OCI-LY7 (cell line): ENCODE results near the gene DGKH. TPM values are rescaled to one million over a fixed set of nuclear protein-coding genes. Genes with fewer than 3 reads are reported as not detected.

Source experiments
- BruUV-seq: library from RNA; stranded (reverse); fragments of 400-500 nt; replicated peaks from 2 replicates; lab custom pipeline; 2021; lab: Mats Ljungman, UMichigan
- CTCF ChIA-PET: fragments of 300-600 bp; sonication (Branson Sonifier 250); formaldehyde crosslinking; loops from one replicate; lab custom pipeline; 2022; ENCODE audit warnings: antibody characterized with exemption; ENCODE audit not compliant: unreplicated experiment; lab: Charles Lee
- POLR2A ChIA-PET: fragments of 300-600 bp; sonication (Branson Sonifier 250); formaldehyde crosslinking; loops from one replicate; lab custom pipeline; 2022; ENCODE audit warnings: antibody characterized with exemption; lab: Charles Lee
- DNase-seq: peaks from one replicate; pipeline ENCODE4 v3.0.0-alpha.2; 2015; ENCODE audit warnings: low spot score
- H2AFZ ChIP-seq: fragments of 200-600 bp; sonication (generic), shearing (Covaris generic); 2 replicates; pipeline ENCODE4 v1.6.1; 2014; ENCODE audit warnings: mild to moderate bottlenecking, antibody characterized with exemption, low read length, moderate library complexity
- H3K27ac ChIP-seq: fragments of 200-600 bp; sonication (generic); 2 replicates; pipeline ENCODE4 v1.5.1; 2014; ENCODE audit warnings: mixed run types, low read depth, mild to moderate bottlenecking, moderate library complexity, low read length, inconsistent platforms; ENCODE audit not compliant: poor library complexity, severe bottlenecking
- H3K36me3 ChIP-seq: fragments of 200-600 bp; sonication (generic); 2 replicates; pipeline ENCODE4 v1.6.1; 2014; ENCODE audit warnings: mild to moderate bottlenecking, antibody characterized with exemption, low read length, moderate library complexity, mixed read lengths; ENCODE audit not compliant: insufficient read depth
- H3K4me1 ChIP-seq: fragments of 200-600 bp; sonication (generic); 2 replicates; pipeline ENCODE4 v1.5.1; 2014; ENCODE audit warnings: mild to moderate bottlenecking, low read length; ENCODE audit not compliant: insufficient read depth, poor library complexity, severe bottlenecking
- H3K4me2 ChIP-seq: fragments of 200-600 bp; sonication (generic); 2 replicates; pipeline ENCODE4 v1.6.1; 2014; ENCODE audit warnings: mild to moderate bottlenecking, low read length
- H3K4me3 ChIP-seq: fragments of 200-600 bp; sonication (generic); 2 replicates; pipeline ENCODE4 v1.5.1; 2014; ENCODE audit warnings: mild to moderate bottlenecking, low read depth, low read length; ENCODE audit not compliant: poor library complexity, severe bottlenecking
- H3K79me2 ChIP-seq: fragments of 200-600 bp; sonication (generic); 2 replicates; pipeline ENCODE4 v1.6.1; 2016; ENCODE audit warnings: low read depth, mild to moderate bottlenecking, low read length, moderate library complexity, mixed read lengths; ENCODE audit not compliant: insufficient read depth
- H3K9me2 ChIP-seq: fragments of 200-600 bp; sonication (generic); 2 replicates; pipeline ENCODE4 v1.6.1; 2016; ENCODE audit warnings: mild to moderate bottlenecking, low read length, mixed read lengths; ENCODE audit not compliant: insufficient read depth
- H3K9me3 ChIP-seq: fragments of 200-600 bp; sonication (generic); 2 replicates; pipeline ENCODE4 v1.6.1; 2014; ENCODE audit warnings: mild to moderate bottlenecking, mixed run types, low read length, mixed read lengths
- H4K20me1 ChIP-seq: fragments of 200-600 bp; sonication (generic); 2 replicates; pipeline ENCODE4 v1.6.1; 2014; ENCODE audit warnings: mild to moderate bottlenecking, antibody characterized with exemption, low read length, moderate library complexity, mixed read lengths; ENCODE audit not compliant: insufficient read depth
- CTCF ChIP-seq: fragments of 200-600 bp; sonication (generic); conservative IDR thresholded peaks from 2 replicates; pipeline ENCODE4 v1.5.1; 2014; ENCODE audit warnings: mild to moderate bottlenecking, antibody characterized with exemption, low read length, moderate library complexity, mixed read lengths
- EZH2phosphoT487 ChIP-seq: fragments of 200-600 bp; sonication (generic); IDR thresholded peaks from 2 replicates; pipeline ENCODE4 v1.6.1; 2018; ENCODE audit warnings: low read depth, borderline replicate concordance, mild to moderate bottlenecking, mixed run types, antibody characterized with exemption, low read length, moderate library complexity, mixed read lengths
- intact Hi-C: fragments of 100-400 bp; cut with micrococcal nuclease; formaldehyde crosslinking; loops from one replicate; pipeline ENCODE4 v1.10.0; 2022; ENCODE audit not compliant: unreplicated experiment
- total RNA-seq, 2 experiments: library from RNA; depleted of rRNA in 1 of 2; stranded (reverse); fragments of >200 nt in 1 of 2; shearing (Covaris generic) in 1 of 2; gene quantifications; 2 replicates each; pipeline ENCODE4 v1.2.3, GENCODE V29; 2014 to 2022

DGKH gene
- total RNA-seq, 2 experiments from 2014 or later: 6.2 to 16.1 TPM

GRCh38 chr13:42189061-42189460, 140.6 kb downstream of the DGKH start:
- no peaks in the 10 kb centered on the region for H3K9me2 ChIP-seq
- H3K9me3 ChIP-seq: no peaks in the 10 kb centered on the region
- H4K20me1 ChIP-seq: no peaks in the 10 kb centered on the region
- DNase-seq: no peak
- no peak overlapping the region for H3K4me3 ChIP-seq
- H3K4me1 ChIP-seq: no peaks in the 10 kb centered on the region
- TF ChIP-seq CTCF: no peak
- intact Hi-C loops: no loop called here
- ChIA-PET CTCF (no interaction called here), POLR2A (interaction anchor here (0.6 to 2.1 kb wide), 5 partner anchors 15 to 410 kb away, joined by 3 to 5 read pairs (median 3); no protein-coding TSS in a partner anchor)
- BruUV-seq: no TSS peak
- no peaks in the 10 kb centered on the region for H3K79me2 ChIP-seq
- H3K4me2 ChIP-seq: no peak overlapping the region
- no peaks in the 10 kb centered on the region for H3K36me3 ChIP-seq
- H3K27ac ChIP-seq: no peak overlapping the region
- H2AFZ ChIP-seq: no peak overlapping the region

- Histone ChIP-seq H3K9me2 (no peaks in the 10 kb centered on the region), H2AFZ (no peak overlapping the region), H3K27ac (no peak overlapping the region), H3K9me3 (no peaks in the 10 kb centered on the region), H3K36me3 (peaks cover 4% of the 10 kb centered on the region), H3K4me1 (no peaks in the 10 kb centered on the region), H4K20me1 (no peaks in the 10 kb centered on the region), H3K4me2 (no peak overlapping the region), H3K4me3 (no peak overlapping the region), H3K79me2 (no peaks in the 10 kb centered on the region)
- TF ChIP-seq CTCF (no peak), EZH2phosphoT487 (no peak)
- ChIA-PET CTCF (no interaction called here), POLR2A (interaction anchor here (0.6 to 2.1 kb wide), 5 partner anchors 10 to 774 kb away, joined by 3 to 5 read pairs (median 3); no protein-coding TSS in a partner anchor)
- no peak for DNase-seq
- intact Hi-C loops: no loop called here
- BruUV-seq: no TSS peak
These were observed 142.1 kb downstream of the DGKH start for GRCh38 chr13:42190529-42190928.

GRCh38 chr13:42211704-42212464, 163.4 kb downstream of the DGKH start:
- DNase-seq: no peak
- intact Hi-C loops: no loop called here
- no TSS peak for BruUV-seq
- H3K4me3 ChIP-seq: no peak overlapping the region
- H3K27ac ChIP-seq: no peak overlapping the region
- no peak overlapping the region for H2AFZ ChIP-seq
- TF ChIP-seq CTCF: no peak
- TF ChIP-seq EZH2phosphoT487: no peak
- no peaks in the 10 kb centered on the region for H3K79me2 ChIP-seq
- H4K20me1 ChIP-seq: no peaks in the 10 kb centered on the region
- no peaks in the 10 kb centered on the region for H3K9me2 ChIP-seq
- CTCF ChIA-PET: no interaction called here
- POLR2A ChIA-PET: interaction anchor here (0.6 to 0.7 kb wide), 2 partner anchors 832 to 1679 kb away, joined by 3 to 6 read pairs; no protein-coding TSS in a partner anchor
- no peaks in the 10 kb centered on the region for H3K4me1 ChIP-seq
- H3K4me2 ChIP-seq: no peak overlapping the region
- no peaks in the 10 kb centered on the region for H3K9me3 ChIP-seq
- H3K36me3 ChIP-seq: peaks cover 6% of the 10 kb centered on the region; the same call in 1 of the 2 replicates
